GM12878 (cell line): Measurements from ENCODE around the gene MYO10. TPM values are rescaled to one million over a fixed set of nuclear protein-coding genes. Genes with fewer than 3 reads are reported as not detected.

Experiments
- ATAC-seq: fragments of 200-7000 bp; cut with Tn5 transposase; 3 replicates; pipeline ENCODE4 v1.9.1; 2020; ENCODE audit warnings: mild to moderate bottlenecking, moderate library complexity
- BruUV-seq: library from RNA; stranded (reverse); fragments of 400-500 nt; replicated peaks from 2 replicates; lab custom pipeline; 2021; lab: Mats Ljungman, UMichigan
- CTCF ChIA-PET: fragments of 300-600 bp; sonication (Branson Sonifier 250); formaldehyde crosslinking; extraction: SDS; loops from one replicate; lab custom pipeline; 2021; ENCODE audit warnings: inconsistent platforms; lab: Yijun Ruan, JAX
- POLR2A ChIA-PET: fragments of 350-600 bp; formaldehyde crosslinking; extraction: SDS; loops from one replicate; lab custom pipeline; 2021; ENCODE audit warnings: inconsistent platforms; lab: Charles Lee
- RAD21 ChIA-PET: fragments of 300-600 bp; sonication (Branson Sonifier 250); formaldehyde crosslinking; loops from one replicate; lab custom pipeline; 2023; ENCODE audit warnings: antibody characterized with exemption; ENCODE audit not compliant: unreplicated experiment; lab: Charles Lee
- SMC1A ChIA-PET: fragments of 300-600 bp; sonication (Branson Sonifier 250); formaldehyde crosslinking; loops from one replicate; lab custom pipeline; 2023; ENCODE audit not compliant: unreplicated experiment, uncharacterized antibody; lab: Charles Lee
- DNase-seq: peaks from one replicate; pipeline ENCODE4 v3.0.0-alpha.2; 2011; ENCODE audit warnings: low read depth, low spot score
- FAIRE-seq: peaks from 3 replicates; lab custom pipeline; 2011; peaks lifted over from hg19 to GRCh38; lab: Jason Lieb, UNC
- H2AFZ ChIP-seq: 2 replicates; pipeline ENCODE4 v1.6.0; 2011; ENCODE audit warnings: low read depth, low read length, control low read depth; ENCODE audit not compliant: control insufficient read depth
- H3K27ac ChIP-seq: 2 replicates; pipeline ENCODE4 v1.5.1; 2011; ENCODE audit warnings: control low read depth; ENCODE audit not compliant: control insufficient read depth, insufficient read depth
- H3K27me3 ChIP-seq, 2 experiments: replicated peaks in 1 of 2; 2 replicates each; pipeline versions ENCODE4 v1.6.0 to v1.6.1; 2011; ENCODE audit warnings: low read length in 1 of 2; ENCODE audit not compliant: control insufficient read depth in 2 of 2, insufficient read depth in 2 of 2
- H3K36me3 ChIP-seq, 2 experiments: 2 replicates each; pipeline ENCODE4 v1.5.1; 2011; ENCODE audit warnings: low read length in 1 of 2; ENCODE audit not compliant: control insufficient read depth in 2 of 2, insufficient read depth in 2 of 2
- H3K4me1 ChIP-seq: 2 replicates; pipeline ENCODE4 v1.6.1; 2011; ENCODE audit warnings: mild to moderate bottlenecking, low read length, moderate library complexity, mixed read lengths; ENCODE audit not compliant: control insufficient read depth, insufficient read depth
- H3K4me2 ChIP-seq: 2 replicates; pipeline ENCODE4 v1.6.0; 2011; ENCODE audit warnings: control low read depth; ENCODE audit not compliant: control insufficient read depth, insufficient read depth
- H3K4me3 ChIP-seq: fragments of 200-600 bp; sonication (generic); 2 replicates; pipeline ENCODE4 v1.5.1; 2016
- H3K79me2 ChIP-seq: 2 replicates; pipeline ENCODE4 v1.6.0; 2011; ENCODE audit warnings: low read length; ENCODE audit not compliant: control insufficient read depth, insufficient read depth
- H3K9ac ChIP-seq: 2 replicates; pipeline ENCODE4 v1.8.0; 2011; ENCODE audit warnings: low read length, control low read depth, mixed read lengths; ENCODE audit not compliant: control insufficient read depth, insufficient read depth
- H3K9me3 ChIP-seq: replicated peaks from 3 replicates; pipeline ENCODE4 v1.5.1; 2011; ENCODE audit warnings: mild to moderate bottlenecking, low read length; ENCODE audit not compliant: control insufficient read depth, insufficient read depth
- H4K20me1 ChIP-seq: 2 replicates; pipeline ENCODE4 v1.6.0; 2011; ENCODE audit not compliant: control insufficient read depth, insufficient read depth
- BMI1 ChIP-seq: fragments of 450-650 bp; IDR thresholded peaks from 2 replicates; pipeline ENCODE4 v1.6.1; 2016; ENCODE audit warnings: mild to moderate bottlenecking, moderate library complexity, borderline replicate concordance
- CEBPB ChIP-seq, 2 experiments: fragments of 150-350 bp in 1 of 2; IDR thresholded peaks; 2 replicates each; pipeline ENCODE4 v1.6.1; 2012 to 2014; ENCODE audit warnings: low read depth in 2 of 2, low read length in 2 of 2, borderline replicate concordance in 1 of 2, inconsistent platforms in 1 of 2
- ESRRA ChIP-seq: IDR thresholded peaks from 2 replicates; pipeline ENCODE4 v1.6.1; 2012; ENCODE audit warnings: mild to moderate bottlenecking, low read length, improper control_type of control experiment
- JUND ChIP-seq: IDR thresholded peaks from 2 replicates; pipeline ENCODE4 v1.6.1; 2012; ENCODE audit warnings: low read depth, mild to moderate bottlenecking, low read length, improper control_type of control experiment, moderate library complexity
- POLR2AphosphoS5 ChIP-seq: IDR thresholded peaks from 2 replicates; pipeline ENCODE4 v1.6.1; 2011; ENCODE audit warnings: mild to moderate bottlenecking, low read length, inconsistent platforms
- PRDM15 ChIP-seq: fragments of 450-650 bp; formaldehyde crosslinking; IDR thresholded peaks from 2 replicates; pipeline ENCODE4 v1.4.0; 2020; ENCODE audit warnings: mild to moderate bottlenecking, moderate library complexity
- RBBP5 ChIP-seq: fragments of 200-600 bp; sonication (generic); conservative IDR thresholded peaks from 2 replicates; pipeline ENCODE4 v1.6.1; 2016
- RUNX3 ChIP-seq: IDR thresholded peaks from 2 replicates; pipeline ENCODE4 v1.6.1; 2012; ENCODE audit warnings: low read length, inconsistent platforms
- SKIL ChIP-seq: fragments of 450-650 bp; IDR thresholded peaks from 2 replicates; pipeline ENCODE4 v1.6.1; 2017; ENCODE audit warnings: mild to moderate bottlenecking, low read depth, inconsistent platforms; ENCODE audit not compliant: poor library complexity, severe bottlenecking
- STAT3 ChIP-seq: IDR thresholded peaks from 2 replicates; pipeline ENCODE4 v1.6.1; 2011; ENCODE audit warnings: low read depth, low read length, improper control_type of control experiment
- USF1 ChIP-seq: IDR thresholded peaks from 2 replicates; pipeline ENCODE4 v1.6.1; 2011; ENCODE audit warnings: borderline replicate concordance, low read depth, mild to moderate bottlenecking, moderate library complexity, mixed read lengths, low read length; ENCODE audit not compliant: insufficient read depth; ENCODE audit errors: extremely low read length
- ZNF592 ChIP-seq: fragments of 450-650 bp; IDR thresholded peaks from 2 replicates; pipeline ENCODE4 v1.6.1; 2017; ENCODE audit warnings: mild to moderate bottlenecking, moderate library complexity
- WGBS: methylation state at CpG from one replicate; pipeline ENCODE4 v1.1.6; 2016; ENCODE audit warnings: low lambda C conversion rate; ENCODE audit not compliant: insufficient replicate concordance, insufficient coverage; ENCODE audit errors: missing lambda C conversion rate; 5-methylcytosine and 5-hydroxymethylcytosine counted together
- in situ Hi-C: fragments of 300-500 bp; cut with MboI; formaldehyde crosslinking; loops from 9 replicates; pipeline ENCODE4 v1.14.3; 2018; ENCODE audit warnings: mixed read lengths
- intact Hi-C: fragments of 100-400 bp; cut with micrococcal nuclease; formaldehyde crosslinking; loops from one replicate; pipeline ENCODE4 v1.14.2; 2022; ENCODE audit not compliant: unreplicated experiment
- polyA plus RNA-seq, 11 experiments: library from polyadenylated mRNA; depleted of rRNA in 4 of 11; unstranded in 6 of 11; stranded (reverse) in 5 of 11; fragments of >200 nt; fragmentation: Nextera tagmentation in 4 of 11; fragmentation: Illumina TruSeq in 1 of 11; extraction: Ambion mirVana in 4 of 11; extraction: Trizol in 1 of 11; gene quantifications; 1 replicate in 1 of 11; 2 replicates in 10 of 11; pipeline versions ENCODE4 v1.2.1 to v1.2.3, GENCODE V29; 2011 to 2016; ENCODE audit warnings: inconsistent platforms in 2 of 11, missing spikeins in 2 of 11, low read depth in 1 of 11
- total RNA-seq, 4 experiments: library from RNA; depleted of rRNA in 3 of 4; stranded (reverse); fragments of >200 nt in 3 of 4; fragmentation: Illumina TruSeq in 1 of 4; extraction: Trizol in 1 of 4; gene quantifications; 2 replicates each; pipeline versions ENCODE4 v1.2.1 to v1.2.3, GENCODE V29; 2013 to 2021

The MYO10 gene
- total and polyA plus RNA-seq, 10 of the 15 experiments (the other 5 are each of a cell fraction or from before 2014, with no cell fraction given) = 0.02 to 0.77 (median 0.17) TPM

- Histone ChIP-seq H3K4me1 (no peaks in the 10 kb centered on the region), H3K9me3 (no peaks in the 10 kb centered on the region; the same call in 2 of the 3 replicates), H4K20me1 (no peaks in the 10 kb centered on the region), H3K79me2 (no peaks in the 10 kb centered on the region), H3K4me3 (no peak overlapping the region), H3K9ac (no peak overlapping the region), H3K4me2 (no peak overlapping the region), H2AFZ (no peak overlapping the region), H3K27me3 (no peaks in the 10 kb centered on the region), H3K36me3 (no peaks in the 10 kb centered on the region), H3K27ac (no peak overlapping the region)
- ChIA-PET POLR2A (no interaction called here), RAD21 (no interaction called here), CTCF (no interaction called here), SMC1A (interaction anchor here (0.7 kb wide), 1 partner anchor 161 kb away, joined by 3 read pairs; no protein-coding TSS in a partner anchor)
- DNase-seq (no peak), FAIRE-seq (no peak), ATAC-seq (no peak)
- 37% methylated on average over 17 of the region's 17 CpGs for WGBS
- BruUV-seq = no TSS peak
- in situ Hi-C loops = no loop called here
- intact Hi-C loops = no loop called here
- TF ChIP-seq SKIL (no peak), JUND (no peak), PRDM15 (no peak), CEBPB (IDR thresholded peaks at IDR 0.05; ENCODE audit: borderline replicate concordance in 1 of 2, low read depth in 2 of 2, low read length in 2 of 2) (no peak), ZNF592 (no peak), STAT3 (no peak), POLR2AphosphoS5 (no peak), RUNX3 (no peak), RBBP5 (no peak), USF1 (no peak), BMI1 (no peak), ESRRA (no peak)
These were observed 69.1 kb downstream of the MYO10 start for GRCh38 chr5:16866795-16867576.
